ENCODE measurements around the gene DLL1. TPM values are rescaled to one million over a fixed set of nuclear protein-coding genes. Genes with fewer than 3 reads are reported as not detected.

The DLL1 gene
- total and polyA plus RNA-seq, 9 of the 15 experiments (the other 6 are each of a cell fraction or from before 2014, with no cell fraction given), result not detected

DNA sequence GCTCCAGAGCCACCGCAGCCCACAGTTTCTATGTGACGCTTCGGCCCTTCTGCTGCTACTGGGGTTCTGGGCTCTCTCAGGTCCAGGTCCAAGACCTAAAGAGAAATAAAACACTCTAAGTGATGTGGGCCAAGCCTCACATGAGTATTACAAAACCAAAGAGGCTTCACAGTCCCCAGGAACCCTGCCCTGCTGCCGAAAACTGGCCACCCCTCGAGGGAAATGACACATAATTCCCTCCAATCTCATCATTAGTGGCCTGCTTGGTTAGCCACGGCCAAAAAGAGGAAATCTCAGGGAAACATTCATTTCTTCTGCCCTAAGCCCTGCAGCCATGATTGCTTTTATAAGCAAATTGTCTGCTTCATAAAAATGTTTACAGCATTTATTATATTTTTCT, 32.5 kb downstream of the DLL1 start (continued):
- TF ChIP-seq, protein P1, sequence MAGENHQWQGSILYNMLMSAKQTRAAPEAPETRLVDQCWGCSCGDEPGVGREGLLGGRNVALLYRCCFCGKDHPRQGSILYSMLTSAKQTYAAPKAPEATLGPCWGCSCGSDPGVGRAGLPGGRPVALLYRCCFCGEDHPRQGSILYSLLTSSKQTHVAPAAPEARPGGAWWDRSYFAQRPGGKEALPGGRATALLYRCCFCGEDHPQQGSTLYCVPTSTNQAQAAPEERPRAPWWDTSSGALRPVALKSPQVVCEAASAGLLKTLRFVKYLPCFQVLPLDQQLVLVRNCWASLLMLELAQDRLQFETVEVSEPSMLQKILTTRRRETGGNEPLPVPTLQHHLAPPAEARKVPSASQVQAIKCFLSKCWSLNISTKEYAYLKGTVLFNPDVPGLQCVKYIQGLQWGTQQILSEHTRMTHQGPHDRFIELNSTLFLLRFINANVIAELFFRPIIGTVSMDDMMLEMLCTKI (IDR thresholded peaks at IDR 0.05; ENCODE audit: partially characterized antibody), result no peak
- no peak for TF ChIP-seq HMGN3 (IDR thresholded peaks at IDR 0.05; ENCODE audit: borderline replicate concordance, extremely low read depth, insufficient read length, low read depth, low read length)
- no peak for TF ChIP-seq MTF1 (CRISPR knock-in tag; IDR thresholded peaks at IDR 0.05; ENCODE audit: borderline replicate concordance)
- TF ChIP-seq, protein P2, sequence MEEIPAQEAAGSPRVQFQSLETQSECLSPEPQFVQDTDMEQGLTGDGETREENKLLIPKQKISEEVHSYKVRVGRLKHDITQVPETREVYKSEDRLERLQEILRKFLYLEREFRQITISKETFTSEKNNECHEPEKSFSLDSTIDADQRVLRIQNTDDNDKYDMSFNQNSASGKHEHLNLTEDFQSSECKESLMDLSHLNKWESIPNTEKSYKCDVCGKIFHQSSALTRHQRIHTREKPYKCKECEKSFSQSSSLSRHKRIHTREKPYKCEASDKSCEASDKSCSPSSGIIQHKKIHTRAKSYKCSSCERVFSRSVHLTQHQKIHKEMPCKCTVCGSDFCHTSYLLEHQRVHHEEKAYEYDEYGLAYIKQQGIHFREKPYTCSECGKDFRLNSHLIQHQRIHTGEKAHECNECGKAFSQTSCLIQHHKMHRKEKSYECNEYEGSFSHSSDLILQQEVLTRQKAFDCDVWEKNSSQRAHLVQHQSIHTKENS (CRISPR knock-in tag; IDR thresholded peaks at IDR 0.05), result no peak
- TF ChIP-seq SIN3B (IDR thresholded peaks at IDR 0.05; ENCODE audit: low read depth), result no peak
- TF ChIP-seq, protein P3, sequence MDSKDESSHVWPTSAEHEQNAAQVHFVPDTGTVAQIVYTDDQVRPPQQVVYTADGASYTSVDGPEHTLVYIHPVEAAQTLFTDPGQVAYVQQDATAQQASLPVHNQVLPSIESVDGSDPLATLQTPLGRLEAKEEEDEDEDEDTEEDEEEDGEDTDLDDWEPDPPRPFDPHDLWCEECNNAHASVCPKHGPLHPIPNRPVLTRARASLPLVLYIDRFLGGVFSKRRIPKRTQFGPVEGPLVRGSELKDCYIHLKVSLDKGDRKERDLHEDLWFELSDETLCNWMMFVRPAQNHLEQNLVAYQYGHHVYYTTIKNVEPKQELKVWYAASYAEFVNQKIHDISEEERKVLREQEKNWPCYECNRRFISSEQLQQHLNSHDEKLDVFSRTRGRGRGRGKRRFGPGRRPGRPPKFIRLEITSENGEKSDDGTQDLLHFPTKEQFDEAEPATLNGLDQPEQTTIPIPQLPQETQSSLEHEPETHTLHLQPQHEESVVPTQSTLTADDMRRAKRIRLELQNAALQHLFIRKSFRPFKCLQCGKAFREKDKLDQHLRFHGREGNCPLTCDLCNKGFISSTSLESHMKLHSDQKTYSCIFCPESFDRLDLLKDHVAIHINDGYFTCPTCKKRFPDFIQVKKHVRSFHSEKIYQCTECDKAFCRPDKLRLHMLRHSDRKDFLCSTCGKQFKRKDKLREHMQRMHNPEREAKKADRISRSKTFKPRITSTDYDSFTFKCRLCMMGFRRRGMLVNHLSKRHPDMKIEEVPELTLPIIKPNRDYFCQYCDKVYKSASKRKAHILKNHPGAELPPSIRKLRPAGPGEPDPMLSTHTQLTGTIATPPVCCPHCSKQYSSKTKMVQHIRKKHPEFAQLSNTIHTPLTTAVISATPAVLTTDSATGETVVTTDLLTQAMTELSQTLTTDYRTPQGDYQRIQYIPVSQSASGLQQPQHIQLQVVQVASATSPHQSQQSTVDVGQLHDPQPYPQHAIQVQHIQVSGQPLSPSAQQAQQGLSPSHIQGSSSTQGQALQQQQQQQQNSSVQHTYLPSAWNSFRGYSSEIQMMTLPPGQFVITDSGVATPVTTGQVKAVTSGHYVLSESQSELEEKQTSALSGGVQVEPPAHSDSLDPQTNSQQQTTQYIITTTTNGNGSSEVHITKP (IDR thresholded peaks at IDR 0.05; ENCODE audit: partially characterized antibody), result no peak
- TF ChIP-seq, protein P4, sequence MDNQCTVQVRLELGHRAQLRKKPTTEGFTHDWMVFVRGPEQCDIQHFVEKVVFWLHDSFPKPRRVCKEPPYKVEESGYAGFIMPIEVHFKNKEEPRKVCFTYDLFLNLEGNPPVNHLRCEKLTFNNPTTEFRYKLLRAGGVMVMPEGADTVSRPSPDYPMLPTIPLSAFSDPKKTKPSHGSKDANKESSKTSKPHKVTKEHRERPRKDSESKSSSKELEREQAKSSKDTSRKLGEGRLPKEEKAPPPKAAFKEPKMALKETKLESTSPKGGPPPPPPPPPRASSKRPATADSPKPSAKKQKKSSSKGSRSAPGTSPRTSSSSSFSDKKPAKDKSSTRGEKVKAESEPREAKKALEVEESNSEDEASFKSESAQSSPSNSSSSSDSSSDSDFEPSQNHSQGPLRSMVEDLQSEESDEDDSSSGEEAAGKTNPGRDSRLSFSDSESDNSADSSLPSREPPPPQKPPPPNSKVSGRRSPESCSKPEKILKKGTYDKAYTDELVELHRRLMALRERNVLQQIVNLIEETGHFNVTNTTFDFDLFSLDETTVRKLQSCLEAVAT (IDR thresholded peaks at IDR 0.05), result no peak
- no peak for TF ChIP-seq RBM14 (IDR thresholded peaks at IDR 0.05; ENCODE audit: borderline replicate concordance, insufficient read depth, low read depth, low read length)
- TF ChIP-seq COPS2 (conservative IDR thresholded peaks at IDR 0.05), result no peak
